GM15510 (cell line): ENCODE results near the gene BBX.

Source experiments
- POLR2A ChIP-seq: IDR thresholded peaks from 3 replicates; pipeline ENCODE4 v1.6.1; 2011; ENCODE audit warnings: borderline replicate concordance; ENCODE audit not compliant: insufficient read length; ENCODE audit errors: extremely low read depth

Gene BBX

DNA sequence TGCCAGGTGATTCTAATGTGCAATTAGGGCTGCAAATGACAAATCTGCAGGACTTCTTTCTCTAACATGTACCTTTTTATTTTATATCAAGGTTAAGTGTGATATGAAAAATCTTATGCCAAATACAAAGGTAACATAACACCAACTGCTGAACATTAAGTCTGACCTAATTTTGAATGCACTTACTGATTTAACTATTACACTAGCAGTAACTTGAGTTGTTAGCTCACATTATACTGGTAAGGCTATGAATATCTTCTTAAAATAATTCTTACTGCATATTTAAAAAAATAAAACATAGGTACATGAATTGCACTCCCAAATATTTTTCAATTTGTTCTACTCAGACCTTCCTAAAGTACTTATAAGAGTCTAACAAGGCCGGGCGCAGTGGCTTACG, 308.8 kb downstream of the BBX start:
- no peak for TF ChIP-seq POLR2A

DNA sequence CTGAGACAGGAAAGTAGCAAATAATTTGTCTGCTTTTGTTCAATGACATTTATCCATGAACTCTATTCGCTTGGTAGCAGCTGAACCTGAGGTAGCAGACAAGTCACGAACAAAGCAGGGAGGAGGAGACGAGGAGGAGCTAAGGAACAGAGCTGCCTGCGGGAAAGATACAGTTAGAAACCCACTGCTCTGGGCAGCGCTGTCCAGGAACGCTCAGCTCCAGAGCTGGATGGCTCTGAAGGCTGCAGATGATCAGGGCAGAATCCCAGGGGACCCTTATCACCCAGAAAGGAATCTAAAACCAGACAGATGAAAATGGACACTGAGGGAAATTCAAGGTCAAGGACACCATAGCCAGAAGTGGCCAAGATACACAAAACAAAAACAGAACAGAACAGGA, 310.3 kb downstream of the BBX start:
- TF ChIP-seq POLR2A: no peak

DNA sequence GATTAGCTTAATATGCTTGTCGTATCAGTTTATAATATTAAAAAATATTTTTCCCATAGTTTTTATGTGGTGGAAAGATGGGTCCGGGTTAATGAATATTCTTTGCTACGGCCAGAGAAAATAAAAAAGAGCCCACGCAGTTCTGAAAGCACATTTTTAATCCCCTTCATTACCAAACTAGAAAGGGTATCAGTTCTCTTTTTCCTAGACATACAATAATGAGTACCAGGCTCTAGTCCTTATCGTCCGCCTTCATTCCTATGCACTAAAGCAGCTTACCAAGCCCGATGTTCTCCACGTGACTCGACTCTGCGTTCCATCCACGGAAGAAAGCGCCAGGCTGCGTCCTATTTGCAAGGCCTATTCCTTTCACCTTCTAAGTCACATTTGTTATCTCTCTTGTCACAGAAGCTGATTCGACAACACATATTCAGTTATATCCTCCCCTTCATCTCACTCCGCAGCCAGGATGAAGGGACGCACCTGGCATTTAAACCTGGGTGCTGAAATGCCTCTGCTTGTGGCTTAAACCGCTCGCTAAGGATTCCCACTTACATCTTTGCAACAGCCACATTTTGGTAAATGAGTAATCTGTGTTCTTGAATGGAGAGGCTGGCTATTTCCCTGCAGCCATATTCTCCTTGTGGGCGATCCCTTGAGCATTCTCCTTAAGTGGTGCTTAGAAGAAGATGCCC, 311.1 kb downstream of the BBX start:
- TF ChIP-seq POLR2A: no peak

DNA sequence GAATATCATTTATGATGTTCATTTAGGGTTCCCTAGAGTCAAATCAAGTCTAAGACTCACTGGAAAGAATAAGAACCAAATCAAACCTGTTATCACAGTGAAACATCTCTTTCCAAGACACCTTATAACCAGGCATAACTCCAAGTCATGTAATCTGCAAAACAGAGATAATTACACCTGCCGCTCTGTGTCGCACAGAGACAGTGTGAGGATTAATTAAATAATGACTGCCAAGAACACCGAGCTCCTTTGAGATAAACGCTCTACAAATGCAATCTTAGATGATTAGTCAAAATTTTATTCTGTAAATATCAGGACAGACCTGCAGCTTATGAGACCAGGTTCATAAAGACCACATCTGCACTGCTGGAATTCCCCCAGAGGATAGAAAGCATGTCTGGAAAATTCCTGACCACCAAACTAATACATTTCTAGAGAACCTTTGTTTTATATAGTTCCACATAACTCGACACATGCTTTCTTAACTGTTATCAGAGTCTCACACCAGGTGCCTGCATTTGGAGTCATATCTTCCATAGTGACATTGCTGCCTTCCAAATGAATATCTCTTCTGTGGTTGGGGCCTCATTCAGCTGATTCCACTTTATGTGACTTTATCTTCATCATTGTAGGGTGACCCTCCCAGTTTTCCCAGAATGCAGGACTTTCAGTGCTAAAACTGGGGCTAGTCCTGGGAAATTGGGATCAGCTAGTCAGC, 315.3 kb downstream of the BBX start:
- TF ChIP-seq POLR2A: no peak

DNA sequence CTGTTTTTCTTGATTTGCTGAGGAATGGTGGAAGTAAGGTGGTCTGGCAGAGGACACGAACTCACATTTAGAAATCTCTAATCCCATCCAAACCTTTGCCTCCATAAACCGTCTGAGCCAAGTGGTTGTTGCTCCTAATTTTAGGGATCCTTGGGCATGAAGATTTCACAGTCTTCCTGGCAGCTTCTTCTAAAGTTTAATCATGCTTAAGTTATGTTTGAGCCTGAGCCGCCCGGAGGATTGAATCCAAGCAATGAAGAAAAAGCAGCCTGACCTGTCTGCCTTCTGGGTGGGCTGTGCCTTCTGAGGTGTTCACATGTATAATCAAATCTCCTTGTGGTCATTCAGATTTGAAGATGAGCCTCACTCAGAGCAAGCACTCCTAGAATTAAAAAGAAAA, 319.1 kb downstream of the BBX start:
- TF ChIP-seq POLR2A: no peak

DNA sequence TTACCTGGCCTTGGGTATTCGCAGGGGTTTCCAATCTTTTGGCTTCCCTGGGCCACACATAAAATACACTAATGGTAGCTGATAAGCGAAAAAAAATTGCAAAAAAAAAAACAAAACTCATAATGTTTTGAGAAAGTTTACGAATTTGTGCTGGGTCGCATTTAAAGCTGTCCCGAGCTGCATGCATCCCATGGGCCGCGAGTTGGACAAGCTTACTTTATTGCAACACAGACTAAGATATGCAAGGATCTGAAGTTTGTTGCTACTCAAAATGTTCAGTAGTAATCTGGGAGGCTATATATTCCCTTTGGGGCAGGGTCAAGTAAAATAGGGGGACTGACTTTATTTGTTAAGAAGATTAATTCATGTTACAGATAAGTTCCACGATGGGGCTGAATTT, 320.2 kb downstream of the BBX start:
- TF ChIP-seq POLR2A: no peak

DNA sequence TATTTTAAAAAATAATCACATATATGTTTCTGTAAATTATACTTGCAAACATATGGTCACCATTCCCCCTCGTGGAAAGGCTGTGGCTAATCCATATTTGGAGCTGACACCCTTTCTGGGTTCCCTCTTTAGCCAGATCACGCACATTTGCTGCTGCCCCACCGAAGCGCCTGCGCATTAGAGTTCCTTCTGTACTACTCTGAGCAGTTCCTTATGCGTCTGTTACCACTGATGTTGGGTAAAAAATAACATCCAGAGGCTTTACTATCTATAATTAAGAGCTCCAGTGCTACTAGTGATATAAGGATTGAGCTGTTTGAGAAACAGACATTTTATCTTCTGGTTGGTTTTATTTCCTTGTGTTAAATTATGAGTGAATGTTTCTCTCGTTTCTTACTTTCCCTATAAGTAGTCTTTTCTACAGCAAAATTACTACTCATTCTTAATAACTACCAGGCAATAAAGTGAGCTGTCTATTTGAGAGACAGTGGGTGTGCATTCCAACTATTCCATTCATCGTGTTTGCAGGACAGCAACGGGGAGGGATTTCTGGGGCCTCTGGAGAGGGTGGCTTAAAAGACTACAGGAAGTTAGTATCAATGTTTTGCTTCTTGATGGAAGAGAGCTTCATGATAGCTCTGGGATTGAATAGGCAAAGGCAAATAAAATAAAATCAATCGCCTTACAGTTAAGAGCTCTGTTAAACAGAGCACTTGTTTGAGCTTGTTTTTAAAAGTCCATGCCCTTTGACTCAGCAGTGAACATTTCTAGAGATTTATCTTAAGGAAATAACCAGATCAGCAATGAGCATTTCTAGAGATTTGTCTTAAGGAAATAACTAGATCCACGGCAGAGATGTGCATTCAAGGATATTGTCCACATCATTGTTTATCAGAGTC, 322.9 kb downstream of the BBX start:
- no peak for TF ChIP-seq POLR2A

DNA sequence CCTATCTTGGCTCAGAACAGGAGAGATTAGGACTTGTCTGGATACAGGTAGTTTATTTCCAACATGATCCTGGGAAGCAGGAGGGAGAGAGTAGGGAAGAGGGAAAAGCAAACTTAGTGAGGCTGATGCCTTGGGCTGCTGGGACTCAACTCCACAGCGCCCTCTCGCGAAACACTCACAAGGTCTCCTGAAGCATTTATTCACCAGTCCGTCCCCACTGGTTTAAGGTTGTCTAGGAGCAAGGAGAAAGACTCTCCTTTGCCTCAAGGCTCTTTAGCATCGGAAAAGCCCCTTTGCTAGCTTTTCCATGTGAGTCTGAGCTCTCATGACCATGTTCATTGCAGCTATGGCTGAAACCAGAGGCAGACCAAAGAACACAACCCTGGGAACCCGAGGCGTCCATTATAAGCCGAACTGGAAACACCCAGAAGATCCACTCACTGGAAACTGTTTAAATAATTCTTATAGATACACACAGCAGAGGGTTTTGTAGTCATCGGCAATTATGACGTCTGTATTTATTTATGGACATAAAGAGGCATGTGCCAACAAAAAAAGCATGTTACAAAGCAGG, 323.6 kb downstream of the BBX start:
- TF ChIP-seq POLR2A: no peak

DNA sequence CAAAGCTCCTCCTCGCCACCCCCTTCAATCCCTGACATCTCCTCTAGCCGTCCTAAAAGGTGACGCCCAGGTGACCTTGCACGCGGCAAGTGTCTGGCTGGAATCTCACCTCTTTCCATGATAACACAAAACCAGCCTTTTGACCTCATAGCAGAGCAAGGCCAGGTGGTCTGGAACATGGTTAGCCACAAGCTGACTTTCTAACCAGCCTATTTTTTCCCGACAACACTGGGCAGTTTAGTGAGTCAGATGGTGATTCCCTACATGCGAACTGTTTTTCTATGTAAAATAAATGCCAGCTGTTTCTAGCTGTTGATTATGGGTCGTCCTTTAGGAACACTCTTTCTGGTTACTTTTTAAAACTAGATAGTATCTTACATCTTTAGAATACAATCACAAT, 325.0 kb downstream of the BBX start:
- TF ChIP-seq POLR2A: no peak

DNA sequence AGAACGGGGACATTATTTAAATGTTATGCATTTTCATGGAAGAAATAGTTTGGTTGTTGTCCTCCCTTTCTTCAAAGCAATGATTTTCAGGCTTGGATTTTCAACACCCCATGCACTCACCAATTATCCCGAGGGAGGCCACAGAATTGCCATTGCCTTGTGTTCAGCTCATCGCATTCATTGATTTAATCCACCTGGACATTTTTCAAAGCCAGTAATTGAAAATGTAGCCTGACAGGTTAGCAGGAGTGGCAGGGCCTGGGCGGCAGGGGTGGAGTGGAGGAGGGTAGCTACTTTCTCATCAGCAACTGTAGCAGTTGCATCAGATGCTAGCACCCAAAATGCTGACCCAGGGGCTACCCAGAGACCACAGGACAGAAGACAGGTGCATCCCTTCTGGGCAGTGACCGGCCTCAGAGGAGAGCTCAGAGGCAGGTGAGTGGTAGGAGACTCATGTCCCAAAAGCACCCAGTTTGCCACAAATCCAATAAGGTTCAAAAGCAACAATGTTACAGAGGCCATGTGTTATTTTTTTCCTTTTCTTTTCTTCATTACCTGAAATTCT, 325.7 kb downstream of the BBX start:
- TF ChIP-seq POLR2A: no peak

DNA sequence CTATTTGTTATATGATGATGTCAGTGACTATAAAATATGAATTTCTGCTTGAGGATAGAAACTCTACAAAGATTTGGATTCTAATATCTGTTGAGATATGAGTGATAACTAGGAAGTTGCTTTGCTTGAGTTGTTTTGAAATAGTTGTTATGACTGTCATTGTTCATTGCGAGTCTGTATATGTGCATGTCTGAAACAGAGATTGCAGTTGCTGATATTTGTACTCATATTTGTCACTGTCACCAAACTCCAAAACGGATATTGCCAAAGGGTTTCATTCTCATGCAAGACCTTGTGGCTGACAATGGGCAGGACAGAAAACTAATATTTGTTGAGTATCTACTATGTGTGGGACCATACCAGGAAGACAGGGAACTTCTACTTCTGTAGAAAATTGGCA, 327.9 kb downstream of the BBX start:
- no peak for TF ChIP-seq POLR2A

DNA sequence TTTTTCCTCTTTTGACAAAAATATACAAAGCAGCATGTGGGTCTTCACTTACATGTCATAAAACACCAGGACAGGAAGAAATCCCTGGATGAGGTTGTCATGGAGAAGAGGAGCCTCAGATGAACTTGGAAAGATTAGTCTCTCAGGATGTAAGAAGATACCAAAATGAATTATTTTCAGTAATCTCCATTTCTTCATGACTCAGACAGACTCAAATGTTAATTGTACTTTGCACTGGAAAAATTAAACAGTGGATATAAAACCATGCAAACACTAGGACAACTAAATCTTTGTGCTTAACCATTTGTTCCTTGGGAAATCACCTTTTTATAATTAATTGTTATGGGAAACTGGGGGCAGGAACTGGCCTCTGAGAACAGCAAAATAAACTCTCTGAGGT, 331.1 kb downstream of the BBX start:
- TF ChIP-seq POLR2A: no peak

DNA sequence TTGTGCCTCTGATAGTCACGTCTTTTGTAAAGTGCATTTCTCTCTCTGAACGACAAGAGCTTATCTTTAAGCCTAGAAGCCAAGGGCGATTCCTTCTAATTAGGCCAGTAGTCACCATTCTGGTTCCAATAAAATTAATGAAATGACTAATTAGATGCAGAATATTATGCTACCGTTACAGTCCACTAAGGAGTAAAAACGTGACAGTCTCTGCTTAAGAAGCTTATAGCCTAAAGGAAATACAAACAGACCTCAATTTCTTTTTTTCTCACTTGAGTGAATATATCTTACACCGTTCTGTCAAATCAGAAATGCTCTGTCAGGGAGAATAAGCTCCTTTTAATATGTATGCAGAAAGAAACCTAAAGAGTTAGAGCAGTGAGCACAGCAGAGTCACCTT, 332.0 kb downstream of the BBX start:
- TF ChIP-seq POLR2A: no peak

DNA sequence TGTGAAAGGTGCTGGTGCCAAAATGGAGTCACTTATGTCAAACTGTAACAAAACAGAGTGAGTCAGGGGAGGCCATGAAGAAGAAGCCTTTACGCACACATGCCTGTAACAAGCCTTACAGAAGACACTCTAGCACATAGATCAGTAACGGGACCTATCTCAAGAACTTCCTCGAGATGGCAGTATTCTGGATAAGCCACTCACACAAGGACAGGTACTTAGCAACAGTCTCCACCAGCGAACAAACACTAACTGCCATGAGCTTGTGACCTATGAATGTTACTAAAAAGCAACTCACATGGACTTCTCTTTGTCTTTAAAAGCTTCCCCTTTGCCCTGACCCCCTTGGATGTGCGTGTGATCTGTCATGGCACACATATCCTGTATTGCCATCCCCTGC, 332.9 kb downstream of the BBX start:
- TF ChIP-seq POLR2A: no peak

DNA sequence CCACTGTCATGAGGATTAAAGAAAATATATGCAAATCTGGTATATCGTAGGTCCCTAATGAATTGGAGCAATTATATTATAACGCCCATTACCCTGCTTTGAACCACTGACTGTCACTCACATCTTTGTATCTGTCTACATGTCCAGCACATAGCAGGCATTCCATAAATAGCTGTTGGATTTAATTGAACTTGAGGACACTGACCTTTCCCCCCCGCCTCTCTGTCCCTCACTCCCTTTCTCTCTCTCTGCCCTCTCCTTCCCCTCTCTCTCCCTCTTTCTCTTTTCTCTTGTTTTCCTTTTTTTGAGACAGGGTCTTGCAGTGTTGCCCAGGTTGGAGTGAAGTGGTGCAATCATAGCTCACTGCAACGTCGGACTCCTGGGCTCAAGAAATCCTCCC, 335.1 kb downstream of the BBX start:
- no peak for TF ChIP-seq POLR2A
